Measurements from ENCODE around the gene ST7.

DNA sequence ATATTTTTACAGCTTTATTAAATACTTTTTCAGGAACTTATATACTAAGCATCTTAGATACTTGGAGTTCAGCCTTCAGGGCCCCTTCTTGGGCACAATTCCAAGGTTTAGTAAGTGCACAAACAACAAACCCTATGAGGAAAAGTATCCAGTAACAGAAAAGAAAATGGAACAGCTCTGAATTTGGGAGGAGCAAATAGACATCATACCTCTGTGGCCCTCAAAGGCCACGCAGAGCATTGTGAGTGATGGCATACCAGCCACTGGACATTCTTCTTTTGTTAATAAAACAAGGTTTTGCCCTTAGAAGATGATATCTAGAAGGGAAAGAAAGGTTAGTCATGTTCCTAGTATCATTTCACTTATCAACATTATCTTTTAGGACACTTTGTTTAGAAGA is 46.0 kb downstream of the ST7 start:
- no peak for TF ChIP-seq FOXM1 (IDR thresholded peaks at IDR 0.05; ENCODE audit: borderline replicate concordance)
- TF ChIP-seq HDGF (IDR thresholded peaks at IDR 0.05; ENCODE audit: borderline replicate concordance), result no peak
- TF ChIP-seq TARDBP (IDR thresholded peaks at IDR 0.05), result no peak
- no peak for TF ChIP-seq CTBP1 (IDR thresholded peaks at IDR 0.05; ENCODE audit: borderline replicate concordance)
- TF ChIP-seq FOXA1 (IDR thresholded peaks at IDR 0.05), result no peak
- no peak for TF ChIP-seq SUZ12 (IDR thresholded peaks at IDR 0.05)
- TF ChIP-seq ELF4 (IDR thresholded peaks at IDR 0.05), result no peak
- TF ChIP-seq NFRKB (IDR thresholded peaks at IDR 0.05), result no peak
- TF ChIP-seq, protein P1, sequence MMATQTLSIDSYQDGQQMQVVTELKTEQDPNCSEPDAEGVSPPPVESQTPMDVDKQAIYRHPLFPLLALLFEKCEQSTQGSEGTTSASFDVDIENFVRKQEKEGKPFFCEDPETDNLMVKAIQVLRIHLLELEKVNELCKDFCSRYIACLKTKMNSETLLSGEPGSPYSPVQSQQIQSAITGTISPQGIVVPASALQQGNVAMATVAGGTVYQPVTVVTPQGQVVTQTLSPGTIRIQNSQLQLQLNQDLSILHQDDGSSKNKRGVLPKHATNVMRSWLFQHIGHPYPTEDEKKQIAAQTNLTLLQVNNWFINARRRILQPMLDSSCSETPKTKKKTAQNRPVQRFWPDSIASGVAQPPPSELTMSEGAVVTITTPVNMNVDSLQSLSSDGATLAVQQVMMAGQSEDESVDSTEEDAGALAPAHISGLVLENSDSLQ (IDR thresholded peaks at IDR 0.05), result no peak
- no peak for TF ChIP-seq FOXK2 (IDR thresholded peaks at IDR 0.05)
- TF ChIP-seq ARNT (IDR thresholded peaks at IDR 0.05), result no peak

Data from HEK293T (cell line).